GM19397 (cell line): ENCODE results near the gene RFPL1.
"Not testable (repeated sequence)": the region's sequence is repeated elsewhere in the genome, so short reads cannot be mapped to it uniquely, and the experiment has no call there.

Experiments
- ATAC-seq: cut with Tn5 transposase; IDR thresholded peaks from one replicate; pipeline ENCODE4 v1.9.1; 2021; ENCODE audit warnings: mild to moderate bottlenecking, moderate library complexity; ENCODE audit not compliant: unreplicated experiment

The RFPL1 gene

DNA sequence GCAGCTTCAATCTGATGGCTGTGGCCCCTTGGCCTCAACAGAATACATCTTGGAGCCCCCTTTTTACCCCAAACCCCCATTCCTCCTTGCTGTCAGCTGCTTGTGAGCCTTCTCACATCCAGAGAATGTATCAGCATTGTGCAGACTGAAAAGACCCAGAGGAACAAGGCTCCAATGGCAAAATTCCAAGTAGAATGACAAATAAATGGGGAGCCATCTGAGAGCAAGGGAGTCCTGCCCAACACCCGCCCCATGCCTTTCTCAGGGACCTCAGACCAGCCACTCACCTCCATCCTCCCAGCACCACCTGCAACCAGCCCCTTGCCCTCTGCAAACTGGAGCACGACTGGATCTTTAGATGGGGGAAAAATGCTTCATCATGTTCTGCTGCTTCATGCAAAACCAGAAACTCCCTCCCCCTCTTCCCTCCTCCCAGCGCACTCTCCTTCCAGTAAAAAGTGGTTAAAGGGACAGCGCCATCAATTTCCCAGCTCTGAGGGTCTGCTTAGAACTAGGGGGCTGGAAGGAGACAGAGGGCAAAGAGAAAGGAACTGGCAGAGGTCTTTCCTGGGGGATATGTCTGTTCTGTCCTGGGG, 39.4 kb downstream of the RFPL1 start:
- no peak for ATAC-seq

DNA sequence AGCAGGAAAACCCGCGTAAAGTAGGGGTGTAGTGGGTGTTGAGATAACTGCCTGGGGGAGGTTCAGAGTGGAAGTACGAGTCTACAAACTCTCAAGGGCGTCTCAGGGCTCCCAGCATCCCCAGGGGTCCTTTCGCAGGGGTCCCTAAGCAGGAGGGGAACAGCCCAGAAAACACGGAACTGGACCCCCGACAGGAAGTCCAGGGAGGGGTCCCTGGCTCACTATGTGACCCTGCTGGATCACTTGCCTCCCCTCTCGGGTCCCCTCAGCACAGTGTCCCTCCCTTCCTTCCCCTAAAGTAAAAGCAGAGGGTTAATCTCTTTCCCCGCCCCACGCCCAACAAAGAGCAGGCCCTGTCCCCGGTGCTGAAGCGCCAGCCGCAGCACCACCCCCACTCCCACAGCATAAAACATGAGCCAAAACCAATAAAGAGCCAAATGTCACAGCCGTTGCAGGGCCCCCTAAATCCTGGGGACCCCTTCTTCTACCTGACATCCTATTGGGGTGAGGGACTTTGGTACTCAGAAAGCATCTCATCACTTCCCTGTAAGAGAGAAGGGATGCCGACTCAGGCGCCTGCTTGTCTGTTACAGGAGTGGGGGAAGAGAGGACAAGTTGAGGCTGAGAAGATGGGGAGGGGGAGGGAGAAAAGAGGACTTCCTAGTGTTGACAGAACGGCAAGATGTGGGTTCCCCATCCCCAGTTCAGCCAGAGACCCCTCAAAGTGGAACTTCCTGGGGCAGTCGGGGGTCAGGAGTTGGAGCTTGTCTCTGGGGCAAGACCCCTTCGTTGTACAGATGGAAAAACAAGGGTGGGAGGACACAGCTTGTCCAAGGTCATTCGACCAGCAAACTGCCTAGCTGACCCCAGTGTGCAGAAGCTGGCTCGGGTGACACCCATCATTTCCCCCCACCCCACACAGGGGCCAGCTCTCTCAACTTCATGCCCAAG, 40.2 kb downstream of the RFPL1 start:
- no peak for ATAC-seq

DNA sequence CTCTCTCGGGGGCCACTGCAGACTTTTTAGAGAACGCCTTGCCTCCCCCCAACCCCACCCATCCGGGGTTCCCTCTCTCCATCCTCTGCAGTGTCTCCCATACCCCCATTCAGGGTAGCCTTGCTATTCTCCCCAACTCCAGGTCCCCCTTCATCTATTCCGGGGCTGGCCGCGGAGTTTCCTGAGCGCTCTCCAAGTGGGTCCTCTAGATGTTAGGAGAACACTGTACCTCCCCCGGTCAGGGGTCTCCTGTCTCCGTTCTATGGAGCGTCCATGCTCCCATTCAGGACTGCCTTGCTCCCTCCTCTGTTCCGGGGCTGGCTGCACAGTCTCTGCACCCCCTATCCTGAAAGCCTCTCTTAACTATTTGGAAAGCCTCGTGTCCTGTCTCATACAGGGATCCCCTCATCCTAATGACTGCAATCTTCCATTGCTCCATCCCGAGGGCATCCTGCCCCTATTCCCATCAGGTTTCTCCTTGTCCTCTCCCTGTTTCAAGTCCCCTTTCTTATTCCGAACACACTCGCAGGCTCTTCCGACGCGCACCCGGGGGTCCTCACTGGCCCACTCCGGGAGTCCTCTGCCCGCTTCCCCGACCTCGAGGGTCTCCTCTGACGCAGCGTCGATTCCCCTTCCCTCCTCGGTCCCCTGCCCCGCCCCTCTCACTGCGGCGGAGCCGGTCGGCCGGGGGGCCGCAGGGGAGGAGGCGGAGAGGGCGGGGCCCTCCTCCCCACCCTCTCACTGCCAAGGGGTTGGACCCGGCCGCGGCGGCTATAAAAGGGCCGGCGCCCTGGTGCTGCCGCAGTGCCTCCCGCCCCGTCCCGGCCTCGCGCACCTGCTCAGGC, 41.3 kb downstream of the RFPL1 start, which contains the start of gene NEFH:
NEFH (plus strand) TSS at position 802 of the 845 bp plus-strand sequence. CDS start 45 bp downstream, outside the sequence.
- no peak for ATAC-seq

DNA sequence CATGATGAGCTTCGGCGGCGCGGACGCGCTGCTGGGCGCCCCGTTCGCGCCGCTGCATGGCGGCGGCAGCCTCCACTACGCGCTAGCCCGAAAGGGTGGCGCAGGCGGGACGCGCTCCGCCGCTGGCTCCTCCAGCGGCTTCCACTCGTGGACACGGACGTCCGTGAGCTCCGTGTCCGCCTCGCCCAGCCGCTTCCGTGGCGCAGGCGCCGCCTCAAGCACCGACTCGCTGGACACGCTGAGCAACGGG, 41.8 kb downstream of the RFPL1 start:
- ATAC-seq: no peak

DNA sequence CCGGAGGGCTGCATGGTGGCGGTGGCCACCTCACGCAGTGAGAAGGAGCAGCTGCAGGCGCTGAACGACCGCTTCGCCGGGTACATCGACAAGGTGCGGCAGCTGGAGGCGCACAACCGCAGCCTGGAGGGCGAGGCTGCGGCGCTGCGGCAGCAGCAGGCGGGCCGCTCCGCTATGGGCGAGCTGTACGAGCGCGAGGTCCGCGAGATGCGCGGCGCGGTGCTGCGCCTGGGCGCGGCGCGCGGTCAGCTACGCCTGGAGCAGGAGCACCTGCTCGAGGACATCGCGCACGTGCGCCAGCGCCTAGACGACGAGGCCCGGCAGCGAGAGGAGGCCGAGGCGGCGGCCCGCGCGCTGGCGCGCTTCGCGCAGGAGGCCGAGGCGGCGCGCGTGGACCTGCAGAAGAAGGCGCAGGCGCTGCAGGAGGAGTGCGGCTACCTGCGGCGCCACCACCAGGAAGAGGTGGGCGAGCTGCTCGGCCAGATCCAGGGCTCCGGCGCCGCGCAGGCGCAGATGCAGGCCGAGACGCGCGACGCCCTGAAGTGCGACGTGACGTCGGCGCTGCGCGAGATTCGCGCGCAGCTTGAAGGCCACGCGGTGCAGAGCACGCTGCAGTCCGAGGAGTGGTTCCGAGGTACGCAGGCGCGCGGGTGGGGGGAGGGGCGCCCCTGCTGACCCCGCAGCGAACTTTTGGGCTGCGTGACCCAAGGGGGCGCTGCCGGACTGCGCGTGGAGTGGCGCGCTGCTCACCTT, 42.3 kb downstream of the RFPL1 start:
- ATAC-seq: no peak

DNA sequence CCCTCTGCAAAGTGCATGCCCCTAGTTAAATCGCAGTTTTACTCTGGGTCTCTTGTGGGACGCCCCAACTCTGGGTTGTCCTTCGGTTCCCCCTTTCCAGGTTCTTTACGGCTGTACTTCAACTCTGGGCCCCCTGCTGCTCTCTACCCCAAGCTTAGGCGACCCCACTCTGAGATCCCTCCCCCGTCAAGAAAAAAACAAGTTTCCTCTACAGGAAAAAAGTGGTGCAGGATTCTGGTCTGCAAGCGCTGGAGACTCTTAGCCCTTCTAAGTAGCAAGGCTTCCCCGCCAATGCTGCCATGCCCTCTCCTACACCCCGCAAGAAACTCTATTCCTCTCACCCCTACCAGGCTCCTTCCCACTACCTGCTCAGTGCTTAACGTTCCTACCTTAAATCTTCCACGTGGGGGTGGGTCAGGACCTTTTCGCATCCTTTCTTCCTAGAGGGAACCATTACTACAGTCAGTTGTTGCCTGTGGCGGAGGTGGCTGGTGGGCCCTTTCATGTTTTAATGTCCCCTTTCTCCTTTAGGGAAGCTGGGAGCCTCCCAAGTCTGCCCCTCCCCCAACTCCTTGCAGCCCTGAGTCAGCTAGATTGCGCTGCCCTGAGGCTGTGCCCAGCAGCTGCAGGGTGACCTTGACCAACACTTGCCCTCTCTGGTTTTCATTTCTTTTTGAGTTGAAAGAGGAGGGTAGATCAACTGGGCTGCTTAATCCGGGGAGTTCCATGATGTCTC, 43.0 kb downstream of the RFPL1 start:
- ATAC-seq: no peak

DNA sequence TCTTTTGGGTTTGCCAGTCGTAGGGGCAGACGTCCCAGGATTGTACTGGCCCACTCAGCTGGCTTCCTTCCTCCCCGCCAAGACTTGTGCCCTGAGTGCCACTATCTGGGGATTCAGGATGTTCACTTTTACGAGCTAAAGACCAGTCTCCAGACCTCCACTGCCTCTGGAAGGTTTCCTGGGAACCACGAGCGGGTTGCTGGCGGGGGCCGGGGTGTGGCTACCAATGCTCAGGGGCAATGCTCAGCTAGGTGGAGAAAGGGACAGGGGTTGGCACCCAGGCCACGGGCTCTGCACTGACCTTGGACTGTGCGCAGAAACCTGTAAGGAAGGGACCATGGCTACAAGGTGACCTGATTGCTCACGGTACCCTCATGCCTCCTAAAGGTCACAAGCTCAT, 43.9 kb downstream of the RFPL1 start:
- no peak for ATAC-seq

DNA sequence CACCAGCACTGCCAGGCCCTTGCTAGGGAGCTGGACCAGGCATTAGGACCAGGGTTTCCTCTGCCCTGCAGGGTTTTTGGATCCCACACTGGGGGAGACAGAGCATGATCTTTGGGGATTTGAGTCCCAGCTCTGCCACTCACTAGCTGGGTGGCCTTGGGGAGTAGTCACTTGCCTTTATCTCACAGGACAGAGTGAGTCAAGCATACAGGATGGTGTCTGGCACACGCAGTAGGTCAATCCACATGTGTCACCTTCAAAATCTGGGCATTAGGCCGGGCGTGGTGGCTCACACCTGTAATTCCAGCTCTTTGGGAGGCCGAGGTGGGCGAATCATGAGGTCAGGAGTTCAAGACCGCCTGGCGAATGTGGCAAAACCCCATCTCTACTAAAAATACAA, 44.3 kb downstream of the RFPL1 start:
- no peak for ATAC-seq

DNA sequence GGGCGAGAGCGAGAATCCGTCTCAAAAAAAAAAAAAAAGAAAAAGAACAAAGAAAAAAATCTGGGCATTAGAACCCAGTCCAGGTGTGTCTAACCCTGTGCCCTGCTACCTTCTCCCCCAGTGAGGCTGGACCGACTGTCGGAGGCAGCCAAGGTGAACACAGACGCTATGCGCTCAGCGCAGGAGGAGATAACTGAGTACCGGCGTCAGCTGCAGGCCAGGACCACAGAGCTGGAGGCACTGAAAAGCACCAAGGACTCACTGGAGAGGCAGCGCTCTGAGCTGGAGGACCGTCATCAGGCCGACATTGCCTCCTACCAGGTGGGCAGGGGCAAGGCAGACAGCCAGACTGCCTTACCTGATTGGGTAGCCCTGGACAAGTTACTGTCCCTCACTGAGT, 44.9 kb downstream of the RFPL1 start:
- ATAC-seq: no peak

DNA sequence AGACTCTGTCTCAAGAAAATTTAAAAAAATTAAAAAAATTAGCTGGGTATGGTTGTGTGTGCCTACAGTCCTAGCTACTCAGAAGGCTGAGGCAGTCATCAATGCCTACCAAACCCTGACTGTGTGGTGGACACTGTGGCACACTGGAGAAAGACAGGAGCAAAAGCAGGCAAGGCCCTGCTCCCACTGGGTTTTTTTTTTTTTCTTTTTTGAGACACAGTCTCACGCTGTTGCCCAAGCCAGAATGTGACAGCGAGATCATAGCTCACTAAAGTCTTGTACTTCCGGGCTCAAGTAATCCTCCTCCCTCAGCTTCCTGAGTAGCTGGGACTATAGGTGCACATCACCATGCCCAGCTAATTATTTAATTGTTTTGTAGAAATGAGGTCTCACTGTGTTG, 46.3 kb downstream of the RFPL1 start:
- ATAC-seq: no peak

DNA sequence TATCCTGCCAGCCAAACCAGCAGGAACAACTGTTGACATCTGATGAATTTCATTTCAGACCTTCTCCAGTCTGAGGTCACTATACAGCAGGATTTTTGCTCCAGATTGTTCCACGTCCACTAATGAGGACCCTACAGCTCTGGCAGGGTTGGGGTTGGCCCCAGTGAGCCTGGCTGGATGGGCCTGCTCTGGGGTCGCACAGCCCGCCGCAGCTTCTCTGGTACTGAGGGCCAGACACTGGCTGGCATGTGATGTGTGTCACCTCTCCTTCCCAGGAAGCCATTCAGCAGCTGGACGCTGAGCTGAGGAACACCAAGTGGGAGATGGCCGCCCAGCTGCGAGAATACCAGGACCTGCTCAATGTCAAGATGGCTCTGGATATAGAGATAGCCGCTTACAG, 47.1 kb downstream of the RFPL1 start:
- no peak for ATAC-seq

DNA sequence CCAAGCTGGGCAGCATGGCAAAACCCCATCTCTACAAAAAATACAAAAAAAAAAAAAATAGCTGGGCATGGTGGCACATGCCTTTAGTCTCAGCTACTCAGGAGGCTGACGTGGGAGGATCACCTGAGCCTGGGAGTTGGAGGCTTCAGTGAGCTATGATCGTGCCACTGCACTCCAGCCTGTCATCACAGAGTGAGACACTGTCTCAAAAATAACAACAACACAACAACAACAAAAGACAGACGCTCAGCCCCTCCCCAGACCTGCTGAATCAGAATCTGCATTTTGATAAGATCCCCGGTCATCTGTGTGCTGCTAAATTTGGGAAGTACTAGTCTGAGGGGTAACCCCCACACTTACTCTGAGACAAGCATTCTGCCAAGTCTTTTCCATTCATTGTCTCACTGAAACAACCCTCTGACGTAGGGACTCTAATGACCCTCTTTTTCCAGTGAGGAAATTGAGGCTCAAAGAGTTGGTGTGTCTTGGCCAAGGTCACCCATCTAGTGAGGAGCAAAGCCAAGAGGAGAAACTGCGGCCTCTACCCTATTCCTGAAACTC, 49.1 kb downstream of the RFPL1 start:
- ATAC-seq: no peak

DNA sequence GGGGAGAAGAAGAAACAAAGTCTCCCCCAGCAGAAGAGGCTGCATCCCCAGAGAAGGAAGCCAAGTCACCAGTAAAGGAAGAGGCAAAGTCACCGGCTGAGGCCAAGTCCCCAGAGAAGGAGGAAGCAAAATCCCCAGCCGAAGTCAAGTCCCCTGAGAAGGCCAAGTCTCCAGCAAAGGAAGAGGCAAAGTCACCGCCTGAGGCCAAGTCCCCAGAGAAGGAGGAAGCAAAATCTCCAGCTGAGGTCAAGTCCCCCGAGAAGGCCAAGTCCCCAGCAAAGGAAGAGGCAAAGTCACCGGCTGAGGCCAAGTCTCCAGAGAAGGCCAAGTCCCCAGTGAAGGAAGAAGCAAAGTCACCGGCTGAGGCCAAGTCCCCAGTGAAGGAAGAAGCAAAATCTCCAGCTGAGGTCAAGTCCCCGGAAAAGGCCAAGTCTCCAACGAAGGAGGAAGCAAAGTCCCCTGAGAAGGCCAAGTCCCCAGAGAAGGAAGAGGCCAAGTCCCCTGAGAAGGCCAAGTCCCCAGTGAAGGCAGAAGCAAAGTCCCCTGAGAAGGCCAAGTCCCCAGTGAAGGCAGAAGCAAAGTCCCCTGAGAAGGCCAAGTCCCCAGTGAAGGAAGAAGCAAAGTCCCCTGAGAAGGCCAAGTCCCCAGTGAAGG, 50.9 kb downstream of the RFPL1 start:
- ATAC-seq: not testable (repeated sequence)

DNA sequence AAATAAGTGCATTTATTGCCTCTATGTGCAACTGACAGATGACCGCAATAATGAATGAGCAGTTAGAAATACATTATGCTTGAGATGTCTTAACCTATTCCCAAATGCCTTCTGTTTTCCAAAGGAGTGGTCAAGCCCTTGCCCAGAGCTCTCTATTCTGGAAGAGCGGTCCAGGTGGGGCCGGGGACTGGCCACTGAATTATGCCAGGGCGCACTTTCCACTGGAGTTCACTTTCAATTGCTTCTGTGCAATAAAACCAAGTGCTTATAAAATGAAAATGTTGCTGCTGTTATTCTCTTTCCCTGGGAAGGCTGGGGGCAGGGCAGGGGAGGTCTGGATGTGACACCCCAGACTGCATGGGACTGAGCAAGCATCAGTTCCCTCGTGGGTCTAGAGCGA, 52.6 kb downstream of the RFPL1 start:
- ATAC-seq: no peak
